Activated T-helper 2 cell treated with anti-CD3 and anti-CD28 coated beads, Interferon-gamma antibody, Interleukin-2, Interleukin-4, amounts not matched to agents 10 μg/mL and 5 μg/mL and 100 μg/mL, durations not matched to agents 14 hours and 24 hours and 36 hours (primary cell): ENCODE data around the gene ASB18. TPM values are rescaled to one million over a fixed set of nuclear protein-coding genes. Genes with fewer than 3 reads are reported as not detected.

Experiments used
- DNase-seq: peaks from one replicate; pipeline ENCODE4 v3.0.0; 2021; ENCODE audit warnings: low spot score
- H3K27ac Mint-ChIP-seq: one replicate; pipeline ENCODE4 v1.8.0; 2021; ENCODE audit warnings: mixed read lengths
- H3K27me3 Mint-ChIP-seq: one replicate; pipeline ENCODE4 v1.8.0; 2021; ENCODE audit warnings: low read depth, mixed read lengths
- H3K36me3 Mint-ChIP-seq: one replicate; pipeline ENCODE4 v1.8.0; 2021; ENCODE audit warnings: low read depth, mixed read lengths
- H3K4me1 Mint-ChIP-seq: one replicate; pipeline ENCODE4 v1.8.0; 2021; ENCODE audit warnings: low read depth, mixed read lengths
- H3K4me3 Mint-ChIP-seq: one replicate; pipeline ENCODE4 v1.8.0; 2021; ENCODE audit warnings: low read depth, mild to moderate bottlenecking, moderate library complexity, mixed read lengths
- H3K9me3 Mint-ChIP-seq: one replicate; pipeline ENCODE4 v1.8.0; 2021; ENCODE audit warnings: mixed read lengths
- intact Hi-C: fragments of 100-400 bp; cut with micrococcal nuclease; formaldehyde crosslinking; loops from one replicate; pipeline ENCODE4 v1.15.1; 2023
- total RNA-seq: library from RNA; stranded (reverse); gene quantifications from 2 replicates; pipeline ENCODE4 v1.2.3, GENCODE V29; 2022

Gene ASB18
- total RNA-seq, 1 donor from 2014 or later = not detected

GRCh38 chr2:236250286-236250685, 13.9 kb downstream of the ASB18 start:
- intact Hi-C loops = no loop called here
- Mint-ChIP-seq H3K9me3 (no peaks in the 10 kb centered on the region), H3K27me3 (peaks cover 5% of the 10 kb centered on the region), H3K36me3 (no peaks in the 10 kb centered on the region), H3K4me3 (no peak overlapping the region), H3K27ac (no peak overlapping the region), H3K4me1 (no peaks in the 10 kb centered on the region)
- DNase-seq = no peak

GRCh38 chr2:236249066-236249465, 15.1 kb downstream of the ASB18 start:
- Mint-ChIP-seq H3K4me3 (no peak overlapping the region), H3K36me3 (no peaks in the 10 kb centered on the region), H3K27me3 (peaks cover 5% of the 10 kb centered on the region), H3K9me3 (no peaks in the 10 kb centered on the region), H3K27ac (no peak overlapping the region), H3K4me1 (no peaks in the 10 kb centered on the region)
- intact Hi-C loops = no loop called here
- no peak for DNase-seq

GRCh38 chr2:236246711-236247246, 17.4 kb downstream of the ASB18 start:
- no peak overlapping the region for H3K27ac Mint-ChIP-seq
- H3K4me3 Mint-ChIP-seq = no peak overlapping the region
- no peaks in the 10 kb centered on the region for H3K9me3 Mint-ChIP-seq
- no peaks in the 10 kb centered on the region for H3K4me1 Mint-ChIP-seq
- H3K36me3 Mint-ChIP-seq = no peaks in the 10 kb centered on the region
- peaks cover 5% of the 10 kb centered on the region for H3K27me3 Mint-ChIP-seq
- no peak for DNase-seq
- intact Hi-C loops = no loop called here

- no peaks in the 10 kb centered on the region for H3K9me3 Mint-ChIP-seq
- H3K27ac Mint-ChIP-seq = no peak overlapping the region
- intact Hi-C loops = no loop called here
- no peak for DNase-seq
- no peaks in the 10 kb centered on the region for H3K4me1 Mint-ChIP-seq
- H3K27me3 Mint-ChIP-seq = peaks cover 6% of the 10 kb centered on the region
- H3K4me3 Mint-ChIP-seq = no peak overlapping the region
- no peaks in the 10 kb centered on the region for H3K36me3 Mint-ChIP-seq
Observed at GRCh38 chr2:236244256-236244655, 19.9 kb downstream of the ASB18 start.

- H3K27ac Mint-ChIP-seq = no peak overlapping the region
- H3K9me3 Mint-ChIP-seq = no peaks in the 10 kb centered on the region
- peaks cover 16% of the 10 kb centered on the region for H3K27me3 Mint-ChIP-seq
- H3K36me3 Mint-ChIP-seq = no peaks in the 10 kb centered on the region
- no peaks in the 10 kb centered on the region for H3K4me1 Mint-ChIP-seq
- H3K4me3 Mint-ChIP-seq = no peak overlapping the region
- DNase-seq = no peak
- intact Hi-C loops = no loop called here
Observed at GRCh38 chr2:236242057-236242495, 22.1 kb downstream of the ASB18 start.

- no peaks in the 10 kb centered on the region for H3K9me3 Mint-ChIP-seq
- peaks cover 19% of the 10 kb centered on the region for H3K27me3 Mint-ChIP-seq
- H3K4me3 Mint-ChIP-seq = no peak overlapping the region
- intact Hi-C loops = no loop called here
- no peak overlapping the region for H3K27ac Mint-ChIP-seq
- no peaks in the 10 kb centered on the region for H3K36me3 Mint-ChIP-seq
- DNase-seq = no peak
- no peaks in the 10 kb centered on the region for H3K4me1 Mint-ChIP-seq
Observed at GRCh38 chr2:236241181-236242056, 22.8 kb downstream of the ASB18 start.

- no peaks in the 10 kb centered on the region for H3K36me3 Mint-ChIP-seq
- intact Hi-C loops = no loop called here
- no peaks in the 10 kb centered on the region for H3K9me3 Mint-ChIP-seq
Observed at GRCh38 chr2:236240228-236240990, 23.8 kb downstream of the ASB18 start.

GRCh38 chr2:236239276-236240065, 24.7 kb downstream of the ASB18 start:
- no peaks in the 10 kb centered on the region for H3K36me3 Mint-ChIP-seq

More at GRCh38 chr2:236240228-236240990, 23.8 kb downstream of the ASB18 start:
- Mint-ChIP-seq H3K4me1 (no peaks in the 10 kb centered on the region), H3K27ac (no peak overlapping the region), H3K27me3 (peaks cover 28% of the 10 kb centered on the region), H3K4me3 (no peak overlapping the region)
- no peak for DNase-seq

GRCh38 chr2:236238751-236239150, 25.5 kb downstream of the ASB18 start:
- Mint-ChIP-seq H3K36me3 (no peaks in the 10 kb centered on the region), H3K4me1 (no peaks in the 10 kb centered on the region), H3K27me3 (peaks cover 34% of the 10 kb centered on the region), H3K4me3 (no peak overlapping the region), H3K9me3 (no peaks in the 10 kb centered on the region), H3K27ac (no peak overlapping the region)
- intact Hi-C loops = loop anchor here (5.0 kb wide), 1 partner anchor 66 kb away; no protein-coding TSS in a partner anchor
- DNase-seq = no peak

More at GRCh38 chr2:236239276-236240065, 24.7 kb downstream of the ASB18 start:
- Mint-ChIP-seq H3K9me3 (no peaks in the 10 kb centered on the region), H3K27me3 (peaks cover 34% of the 10 kb centered on the region), H3K4me3 (no peak overlapping the region), H3K27ac (no peak overlapping the region), H3K4me1 (no peaks in the 10 kb centered on the region)
- DNase-seq = no peak
- intact Hi-C loops = loop anchor here (5.0 kb wide), 1 partner anchor 67 kb away; no protein-coding TSS in a partner anchor

- H3K4me1 Mint-ChIP-seq = no peaks in the 10 kb centered on the region
- H3K27me3 Mint-ChIP-seq = peaks cover 34% of the 10 kb centered on the region
- no peaks in the 10 kb centered on the region for H3K9me3 Mint-ChIP-seq
- H3K27ac Mint-ChIP-seq = no peak overlapping the region
- H3K4me3 Mint-ChIP-seq = no peak overlapping the region
- intact Hi-C loops = loop anchor here (5.0 kb wide), 1 partner anchor 65 kb away; no protein-coding TSS in a partner anchor
- DNase-seq = no peak
- no peaks in the 10 kb centered on the region for H3K36me3 Mint-ChIP-seq
Observed at GRCh38 chr2:236237468-236238190, 26.6 kb downstream of the ASB18 start.

GRCh38 chr2:236236559-236237452, 27.4 kb downstream of the ASB18 start:
- DNase-seq = no peak
- peaks cover 34% of the 10 kb centered on the region for H3K27me3 Mint-ChIP-seq
- H3K36me3 Mint-ChIP-seq = no peaks in the 10 kb centered on the region
- H3K9me3 Mint-ChIP-seq = no peaks in the 10 kb centered on the region
- H3K4me1 Mint-ChIP-seq = no peaks in the 10 kb centered on the region
- H3K4me3 Mint-ChIP-seq = no peak overlapping the region
- no peak overlapping the region for H3K27ac Mint-ChIP-seq
- intact Hi-C loops = loop anchor here (5.0 kb wide), 1 partner anchor 65 kb away; no protein-coding TSS in a partner anchor
